ENCODE data around the gene OTOF.

Gene OTOF

GRCh38 chr2:26477911-26478253 lies at the start of gene OTOF:
Gene OTOF (minus strand): TSS chr2:26478124.
- DNase-seq, result no peak

GRCh38 chr2:26526589-26526988 lies 48.7 kb upstream of the OTOF start:
- DNase-seq, result no peak

GRCh38 chr2:26526105-26526504 lies 48.2 kb upstream of the OTOF start:
- no peak for DNase-seq

- no peak for DNase-seq
Observed at GRCh38 chr2:26523750-26524149, 45.8 kb upstream of the OTOF start.

GRCh38 chr2:26522751-26523171 lies 44.8 kb upstream of the OTOF start:
- DNase-seq, result no peak

- DNase-seq, result no peak
Observed at GRCh38 chr2:26522325-26522724, 44.4 kb upstream of the OTOF start.

GRCh38 chr2:26521913-26522180 lies 43.9 kb upstream of the OTOF start:
- DNase-seq, result no peak

- no peak for DNase-seq
Observed at GRCh38 chr2:26521054-26521912, 43.4 kb upstream of the OTOF start.

- no peak for DNase-seq
Observed at GRCh38 chr2:26520148-26520449, 42.2 kb upstream of the OTOF start.

- no peak for DNase-seq
Observed at GRCh38 chr2:26519396-26520147, 41.6 kb upstream of the OTOF start.

- DNase-seq, result no peak
Observed at GRCh38 chr2:26516781-26517180, 38.9 kb upstream of the OTOF start.

- no peak for DNase-seq
Observed at GRCh38 chr2:26516246-26516645, 38.3 kb upstream of the OTOF start.

GRCh38 chr2:26515771-26516170 lies 37.8 kb upstream of the OTOF start:
- no peak for DNase-seq

GRCh38 chr2:26514045-26514444 lies 36.1 kb upstream of the OTOF start:
- no peak for DNase-seq

- no peak for DNase-seq
Observed at GRCh38 chr2:26513261-26513660, 35.3 kb upstream of the OTOF start.

- DNase-seq, result no peak
Observed at GRCh38 chr2:26511466-26511865, 33.5 kb upstream of the OTOF start.

- no peak for DNase-seq
Observed at GRCh38 chr2:26510344-26510973, 32.5 kb upstream of the OTOF start.

GRCh38 chr2:26509141-26509540 lies 31.2 kb upstream of the OTOF start:
- DNase-seq, result no peak

GRCh38 chr2:26507932-26508331 lies 30.0 kb upstream of the OTOF start:
- DNase-seq, result no peak

- DNase-seq, result no peak
Observed at GRCh38 chr2:26507088-26507487, 29.2 kb upstream of the OTOF start.

- DNase-seq, result no peak
Observed at GRCh38 chr2:26506279-26506678, 28.4 kb upstream of the OTOF start.

GRCh38 chr2:26504002-26504401 lies 26.1 kb upstream of the OTOF start:
- DNase-seq, result no peak

GRCh38 chr2:26503231-26503880 lies 25.4 kb upstream of the OTOF start:
- no peak for DNase-seq

GRCh38 chr2:26500406-26500805 lies 22.5 kb upstream of the OTOF start:
- DNase-seq, result no peak
